MM.1S (cell line): ENCODE results near the gene DHCR7.

ENCODE experiments used
- CTCF ChIP-seq: fragments of 300-600 bp; sonication (generic); IDR thresholded peaks from 2 replicates; pipeline ENCODE4 v1.5.1; 2016; ENCODE audit warnings: antibody characterized with exemption, low read length, mixed read lengths
- EZH2 ChIP-seq: fragments of 300-600 bp; sonication (generic); optimal IDR thresholded peaks from 2 replicates; pipeline ENCODE3; 2017; ENCODE audit warnings: low read depth, mild to moderate bottlenecking, antibody characterized with exemption, low read length, mixed read lengths
- EZH2phosphoT487 ChIP-seq: fragments of 300-600 bp; sonication (generic); IDR thresholded peaks from 2 replicates; pipeline ENCODE4 v1.6.1; 2018; ENCODE audit warnings: antibody characterized with exemption, low read length

GRCh38 chr11:71384561-71384960, 63.6 kb downstream of the DHCR7 start:
- TF ChIP-seq CTCF, result no peak
- TF ChIP-seq EZH2, result no peak
- no peak for TF ChIP-seq EZH2phosphoT487
